ENCODE measurements around the gene VAV2. TPM values are rescaled to one million over a fixed set of nuclear protein-coding genes. Genes with fewer than 3 reads are reported as not detected.

VAV2 gene
- total and polyA plus RNA-seq, 12 donors = 3.3 to 96.2 (median 31.2) TPM

DNA sequence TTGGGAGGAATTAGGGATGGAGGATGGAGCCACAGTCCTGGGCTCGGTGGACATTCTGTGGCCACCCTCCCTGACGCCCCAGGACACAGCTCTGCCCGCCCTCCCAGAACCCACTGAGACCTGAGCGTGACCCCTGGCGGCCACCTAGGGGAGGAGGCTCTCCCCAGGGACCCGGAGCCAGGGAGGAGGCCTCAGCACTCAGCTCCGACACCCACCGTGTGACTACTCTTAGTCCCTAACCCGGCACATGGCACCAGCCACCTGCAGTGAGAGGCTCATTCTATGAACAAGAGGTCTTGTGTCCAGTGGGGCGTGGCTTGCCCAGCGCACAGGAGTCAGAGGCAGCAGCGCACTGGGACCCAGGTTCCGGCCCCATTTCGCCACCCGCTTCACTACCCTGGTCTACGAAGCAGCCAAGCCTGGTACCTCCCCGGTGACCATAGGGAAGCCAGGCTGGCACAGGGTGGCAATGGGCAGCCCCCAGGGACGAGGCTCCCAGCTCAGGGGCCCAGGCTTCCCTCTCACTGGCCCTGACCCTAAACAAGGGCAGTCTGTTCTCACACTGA lies 264.2 kb downstream of the VAV2 start:
- H3K36me3 ChIP-seq (replicated peaks in 1 of 2) = no peaks in the 10 kb centered on the region
- WGBS, 4 donors = 68 to 89% (median 83%) methylated on average over 9 to 18 of the region's 18 CpGs
- no peak overlapping the region for H3K27ac ChIP-seq
- DNase-seq = peak in 2 of 7 donors; percentile 13 to 40
- TF ChIP-seq, protein P1, sequence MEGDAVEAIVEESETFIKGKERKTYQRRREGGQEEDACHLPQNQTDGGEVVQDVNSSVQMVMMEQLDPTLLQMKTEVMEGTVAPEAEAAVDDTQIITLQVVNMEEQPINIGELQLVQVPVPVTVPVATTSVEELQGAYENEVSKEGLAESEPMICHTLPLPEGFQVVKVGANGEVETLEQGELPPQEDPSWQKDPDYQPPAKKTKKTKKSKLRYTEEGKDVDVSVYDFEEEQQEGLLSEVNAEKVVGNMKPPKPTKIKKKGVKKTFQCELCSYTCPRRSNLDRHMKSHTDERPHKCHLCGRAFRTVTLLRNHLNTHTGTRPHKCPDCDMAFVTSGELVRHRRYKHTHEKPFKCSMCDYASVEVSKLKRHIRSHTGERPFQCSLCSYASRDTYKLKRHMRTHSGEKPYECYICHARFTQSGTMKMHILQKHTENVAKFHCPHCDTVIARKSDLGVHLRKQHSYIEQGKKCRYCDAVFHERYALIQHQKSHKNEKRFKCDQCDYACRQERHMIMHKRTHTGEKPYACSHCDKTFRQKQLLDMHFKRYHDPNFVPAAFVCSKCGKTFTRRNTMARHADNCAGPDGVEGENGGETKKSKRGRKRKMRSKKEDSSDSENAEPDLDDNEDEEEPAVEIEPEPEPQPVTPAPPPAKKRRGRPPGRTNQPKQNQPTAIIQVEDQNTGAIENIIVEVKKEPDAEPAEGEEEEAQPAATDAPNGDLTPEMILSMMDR (IDR thresholded peaks at IDR 0.05) = no peak
- no peak for TF ChIP-seq POLR2A (IDR thresholded peaks at IDR 0.05)
- intact Hi-C loops (cut with DNase I) = loop anchor here (10.0 kb wide), 2 partner anchors 133 to 193 kb away; partner anchors contain the start of gene ADAMTSL2 (in 1 of the 2)
- H3K9me3 ChIP-seq (replicated peaks in 1 of 3) = no peaks in the 10 kb centered on the region
- no peak overlapping the region for H3K4me3 ChIP-seq
- H3K27me3 ChIP-seq = no peaks in the 10 kb centered on the region
- H3K4me1 ChIP-seq (replicated peaks in 1 of 2) = no peaks in the 10 kb centered on the region

GRCh38 chr9:133727277-133727875 lies 264.7 kb downstream of the VAV2 start:
- H3K27ac ChIP-seq = no peak overlapping the region
- no peak for TF ChIP-seq POLR2A (IDR thresholded peaks at IDR 0.05)
- TF ChIP-seq, protein P1 (IDR thresholded peaks at IDR 0.05) = no peak
- peak in 2 of 7 donors; percentile 3 to 39 for DNase-seq
- H3K27me3 ChIP-seq = no peaks in the 10 kb centered on the region
- H3K4me3 ChIP-seq = no peak overlapping the region
- 61 to 91% (median 69%) methylated on average over 4 to 10 of the region's 10 CpGs for WGBS, 4 donors
- no peaks in the 10 kb centered on the region for H3K36me3 ChIP-seq (replicated peaks in 1 of 2)
- no peaks in the 10 kb centered on the region for H3K9me3 ChIP-seq (replicated peaks in 1 of 3)
- H3K4me1 ChIP-seq (replicated peaks in 1 of 2) = no peaks in the 10 kb centered on the region
- intact Hi-C loops (cut with DNase I) = loop anchor here (10.0 kb wide), 2 partner anchors 133 to 193 kb away; partner anchors contain the start of gene ADAMTSL2 (in 1 of the 2)

DNA sequence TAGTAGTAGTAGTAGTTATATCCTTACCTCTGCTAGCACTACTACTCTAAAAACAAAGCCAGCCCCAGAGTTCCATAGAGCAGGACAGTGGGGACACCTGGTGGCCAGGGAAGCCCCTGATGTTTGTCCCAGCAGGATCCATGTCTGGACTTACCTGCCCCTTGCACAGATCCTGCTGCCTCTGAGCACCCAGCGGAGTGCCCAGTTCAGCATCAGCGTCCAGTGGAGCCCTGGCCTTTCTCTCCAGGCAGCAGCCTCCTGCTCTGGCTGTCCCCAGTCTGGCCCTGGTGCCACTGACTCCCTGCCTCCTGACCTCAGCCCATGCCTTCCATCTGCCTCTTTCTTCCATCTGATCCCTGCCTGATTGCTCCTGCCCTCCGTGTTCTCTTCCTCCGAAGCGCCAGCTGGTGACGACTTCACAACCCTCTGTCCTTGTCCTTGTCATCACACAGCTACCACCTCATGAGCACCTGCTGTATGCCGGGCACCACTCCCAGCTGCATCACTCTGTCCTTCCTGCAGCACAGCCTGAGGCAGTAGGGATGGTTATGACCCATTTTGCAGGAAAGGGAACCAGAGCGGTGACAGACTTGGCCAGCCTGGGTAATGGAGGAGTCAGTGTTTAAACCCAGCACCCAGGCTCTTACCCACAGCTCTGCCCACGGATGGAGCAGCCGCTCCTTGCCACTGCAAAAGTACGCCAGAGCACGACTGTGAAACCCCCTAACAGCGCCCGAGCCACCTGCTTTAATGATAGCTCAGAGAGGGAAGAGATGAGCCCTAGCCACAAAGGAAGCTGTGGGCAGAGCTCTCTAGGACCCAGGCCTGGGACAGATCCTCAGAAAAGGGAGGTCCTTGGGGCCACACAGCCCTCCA lies 265.5 kb downstream of the VAV2 start:
- intact Hi-C loops (cut with DNase I) = loop anchor here (10.0 kb wide), 2 partner anchors 132 to 192 kb away; partner anchors contain the start of gene ADAMTSL2 (in 1 of the 2)
- no peak for TF ChIP-seq POLR2A (IDR thresholded peaks at IDR 0.05)
- TF ChIP-seq, protein P1 (IDR thresholded peaks at IDR 0.05) = peak; percentile 23 to 55 (median 45)
- peak in 6 of 7 donors; percentile 19 to 78 (median 48) for DNase-seq
- Histone ChIP-seq H3K27ac (no peak overlapping the region), H3K27me3 (no peaks in the 10 kb centered on the region), H3K4me3 (no peak overlapping the region), H3K36me3 (replicated peaks in 1 of 2) (no peaks in the 10 kb centered on the region), H3K4me1 (replicated peaks in 1 of 2) (no peaks in the 10 kb centered on the region), H3K9me3 (replicated peaks in 1 of 3) (no peaks in the 10 kb centered on the region)
- 57 to 67% (median 62%) methylated on average over 8 to 14 of the region's 14 CpGs for WGBS, 4 donors

DNA sequence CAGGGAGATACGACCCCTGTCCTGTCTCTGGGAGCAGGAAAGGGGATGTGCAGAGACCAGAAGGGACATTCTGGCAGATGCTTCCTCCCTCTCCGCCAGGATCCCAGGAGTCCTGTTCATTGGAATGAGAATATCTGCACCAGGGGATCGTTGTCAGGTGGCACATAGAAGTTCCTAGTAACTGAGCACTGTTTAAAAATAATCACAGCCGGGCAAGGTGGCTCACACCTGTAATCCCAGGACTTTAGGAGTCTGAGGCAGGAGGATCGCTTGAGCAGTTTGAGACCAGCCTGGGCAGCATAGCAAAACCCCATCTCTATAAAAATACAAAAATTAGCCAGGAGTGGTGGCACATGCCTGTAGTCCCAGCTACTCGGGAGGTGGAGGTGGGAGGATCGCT lies 266.2 kb downstream of the VAV2 start:
- DNase-seq = peak in 2 of 7 donors; percentile 3 to 25
- intact Hi-C loops (cut with DNase I) = loop anchor here (10.0 kb wide), 2 partner anchors 131 to 191 kb away; partner anchors contain the start of gene ADAMTSL2 (in 1 of the 2)
- H3K36me3 ChIP-seq (replicated peaks in 1 of 2) = no peaks in the 10 kb centered on the region
- no peak for TF ChIP-seq POLR2A (IDR thresholded peaks at IDR 0.05)
- TF ChIP-seq, protein P1 (IDR thresholded peaks at IDR 0.05) = no peak
- no peak overlapping the region for H3K27ac ChIP-seq
- no peaks in the 10 kb centered on the region for H3K4me1 ChIP-seq (replicated peaks in 1 of 2)
- H3K9me3 ChIP-seq (replicated peaks in 1 of 3) = no peaks in the 10 kb centered on the region
- no peaks in the 10 kb centered on the region for H3K27me3 ChIP-seq
- H3K4me3 ChIP-seq = no peak overlapping the region
- 65 to 75% (median 67%) methylated on average over 5 to 7 of the region's 7 CpGs for WGBS, 4 donors

All from adrenal gland (tissue), 12 donors.